HS-27A (cell line): ENCODE measurements around the gene MT4.
"Not testable (repeated sequence)": the region's sequence is repeated elsewhere in the genome, so short reads cannot be mapped to it uniquely, and the experiment has no call there.

ENCODE experiments used
- DNase-seq: peaks from one replicate; pipeline ENCODE4 v3.0.0-alpha.2; 2012; ENCODE audit warnings: low read depth, missing footprints

The MT4 gene

DNA sequence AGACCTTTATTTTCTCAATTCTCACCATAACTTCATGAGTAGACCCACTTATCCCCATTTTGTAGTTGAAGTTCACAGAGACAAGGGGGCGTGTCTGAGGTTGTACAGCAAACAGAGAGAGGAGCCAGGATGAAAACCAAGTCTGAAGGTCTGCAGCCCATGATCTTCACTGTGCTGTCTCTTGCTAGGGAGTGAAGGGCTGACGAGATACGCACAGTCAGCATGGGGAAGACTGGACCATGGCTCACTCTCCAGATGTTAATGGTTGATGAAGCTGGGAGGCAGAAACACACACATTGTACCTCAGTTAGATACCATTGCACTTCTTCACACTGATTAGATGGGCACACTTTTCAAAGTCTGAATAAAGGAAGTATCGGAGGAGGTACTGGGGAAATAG, 5.8 kb upstream of the MT4 start:
- no peak for DNase-seq

DNA sequence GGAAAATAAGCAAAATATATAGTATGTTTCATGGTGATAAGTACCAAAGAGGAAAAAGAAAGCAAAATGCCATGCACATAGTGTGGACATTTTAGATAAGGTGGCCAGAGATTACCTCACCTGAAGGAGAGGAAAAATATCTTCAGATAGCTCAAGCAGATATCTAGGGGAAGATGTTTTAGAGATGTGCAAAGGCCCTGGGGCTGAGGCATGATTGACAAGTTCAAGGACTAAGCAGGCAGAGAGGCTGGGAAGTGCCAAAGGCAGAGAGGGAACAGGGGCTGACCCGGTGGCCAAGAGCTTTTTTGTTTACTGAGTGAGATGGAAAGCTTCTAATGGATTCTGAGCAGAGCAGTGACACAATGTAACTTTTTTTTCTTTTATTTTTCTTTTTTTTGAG, 4.4 kb upstream of the MT4 start:
- no peak for DNase-seq

DNA sequence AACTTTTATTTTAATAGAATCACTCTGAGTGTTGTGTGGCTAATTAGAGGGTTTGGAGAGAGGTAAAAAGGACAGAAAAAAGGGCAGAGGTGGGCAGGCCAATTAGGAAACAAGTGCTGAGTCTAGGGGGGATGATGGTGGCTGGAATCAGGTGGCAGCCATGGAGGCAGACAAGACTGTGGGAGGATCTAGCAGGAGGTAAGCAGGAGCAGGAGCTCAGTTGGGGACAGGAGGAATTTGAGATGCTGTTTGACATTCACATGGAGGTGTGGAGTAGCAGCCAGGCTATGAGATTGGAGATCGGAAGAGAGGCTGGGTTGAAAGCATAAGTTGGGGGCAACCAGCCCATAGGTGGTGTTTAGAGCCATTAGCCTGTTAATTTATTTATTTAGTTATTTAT, 3.7 kb upstream of the MT4 start:
- DNase-seq = no peak

DNA sequence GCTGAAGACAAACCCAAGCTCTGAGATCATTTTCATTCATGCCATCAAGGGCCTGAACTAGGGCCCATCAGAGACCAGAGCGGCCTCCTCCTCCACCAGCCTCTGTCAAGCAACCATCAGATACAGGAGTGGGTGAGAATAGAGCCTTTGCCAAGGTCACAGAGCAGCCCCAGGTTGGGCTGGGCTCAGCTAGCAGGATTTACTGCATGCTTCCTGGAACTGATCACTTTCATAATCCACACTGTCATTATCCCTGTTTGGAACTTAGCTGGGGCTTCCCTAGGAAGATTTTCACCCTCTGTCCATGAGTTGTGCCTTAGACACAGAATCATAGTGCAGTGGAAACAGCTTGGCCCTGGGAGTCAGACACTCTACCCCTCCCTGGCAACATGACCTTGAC, 5.1 kb downstream of the MT4 start:
- DNase-seq = no peak

DNA sequence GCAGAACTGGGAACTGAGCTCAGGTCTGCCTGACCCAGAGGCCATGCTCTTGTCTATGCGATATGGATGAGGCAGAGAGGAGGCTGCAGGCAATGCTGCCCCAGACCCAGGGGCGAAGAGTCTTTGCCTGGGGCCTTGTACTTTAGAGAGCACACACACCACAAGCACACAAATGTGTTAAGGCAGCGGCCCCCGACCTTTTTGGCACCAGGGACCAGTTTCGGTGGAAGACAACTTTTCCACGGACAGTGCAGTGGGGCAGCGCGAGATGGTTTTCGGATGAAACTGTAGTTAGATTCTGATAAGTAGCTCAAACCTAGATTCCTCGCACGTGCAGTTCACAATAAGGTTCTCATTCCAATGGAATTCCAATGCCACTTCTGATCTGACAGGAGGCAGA, 6.7 kb downstream of the MT4 start:
- DNase-seq = no peak

DNA sequence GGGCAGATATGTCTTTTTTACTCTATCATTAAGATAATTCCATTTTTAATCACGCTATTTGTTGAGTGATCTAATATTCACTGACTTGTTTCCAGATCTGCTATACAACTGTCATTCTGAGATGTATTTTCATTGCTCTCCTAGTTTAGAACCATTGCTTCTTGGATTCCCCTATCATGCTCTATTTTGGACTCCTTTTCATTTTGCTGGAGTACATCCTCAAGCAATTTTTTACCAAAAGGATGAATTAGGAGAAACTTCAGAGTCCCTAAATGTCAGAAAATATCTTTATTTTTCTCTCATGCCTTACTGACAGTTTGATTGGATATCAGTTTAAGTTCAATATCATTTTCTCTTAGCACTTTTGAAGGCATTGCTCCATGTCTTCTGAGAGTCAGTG, 9.8 kb downstream of the MT4 start:
- no peak for DNase-seq

DNA sequence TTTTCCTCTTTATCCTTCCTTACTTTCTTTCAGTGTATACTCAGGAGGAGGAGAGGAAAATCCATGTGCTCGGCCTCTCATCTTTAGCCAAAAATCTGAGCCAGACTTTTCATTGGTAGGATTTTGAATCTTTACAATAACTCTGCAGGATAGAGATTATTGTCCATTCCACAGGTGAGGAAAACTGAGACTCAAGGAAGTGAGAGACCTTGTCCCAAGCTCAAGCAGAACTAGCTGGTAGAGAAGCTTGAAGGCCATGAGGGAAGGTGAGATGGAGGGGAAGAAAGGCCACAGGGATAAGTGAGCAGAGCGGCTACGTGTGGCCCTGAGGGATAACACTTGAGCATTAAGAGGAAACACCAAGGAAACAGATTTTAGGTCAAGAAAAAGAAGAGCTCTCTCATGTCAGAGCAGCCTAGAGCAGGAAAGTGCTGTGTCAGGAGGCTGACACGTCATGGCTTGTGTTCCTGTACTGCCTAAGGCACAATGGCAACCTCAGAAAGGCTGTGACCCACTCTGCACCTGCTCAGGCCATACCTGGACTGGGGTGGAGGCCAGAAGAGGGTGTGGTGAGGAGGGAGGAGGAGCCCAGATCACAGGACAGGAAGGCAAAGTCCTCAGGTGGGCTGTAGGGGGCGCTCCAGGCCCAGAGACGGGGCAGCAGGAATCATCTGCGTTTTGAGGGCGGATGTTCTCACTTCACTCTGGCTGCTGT, 11.9 kb downstream of the MT4 start:
- DNase-seq = no peak

DNA sequence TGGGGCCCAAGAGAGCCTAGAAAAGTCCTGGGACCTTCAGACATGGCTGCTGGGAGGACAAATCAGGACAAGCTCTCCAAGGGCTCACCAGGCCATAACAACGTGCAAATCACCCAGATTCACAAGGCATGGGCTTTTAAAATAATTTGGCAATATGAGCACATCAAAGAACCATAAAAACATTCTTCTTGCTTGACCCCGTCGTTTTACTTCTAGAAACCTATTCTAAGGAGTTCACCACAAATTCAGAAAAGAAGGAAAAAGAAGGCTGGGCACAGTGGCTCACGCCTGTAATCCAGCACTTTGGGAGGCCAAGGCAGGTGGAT, 12.4 kb downstream of the MT4 start:
- no peak for DNase-seq

DNA sequence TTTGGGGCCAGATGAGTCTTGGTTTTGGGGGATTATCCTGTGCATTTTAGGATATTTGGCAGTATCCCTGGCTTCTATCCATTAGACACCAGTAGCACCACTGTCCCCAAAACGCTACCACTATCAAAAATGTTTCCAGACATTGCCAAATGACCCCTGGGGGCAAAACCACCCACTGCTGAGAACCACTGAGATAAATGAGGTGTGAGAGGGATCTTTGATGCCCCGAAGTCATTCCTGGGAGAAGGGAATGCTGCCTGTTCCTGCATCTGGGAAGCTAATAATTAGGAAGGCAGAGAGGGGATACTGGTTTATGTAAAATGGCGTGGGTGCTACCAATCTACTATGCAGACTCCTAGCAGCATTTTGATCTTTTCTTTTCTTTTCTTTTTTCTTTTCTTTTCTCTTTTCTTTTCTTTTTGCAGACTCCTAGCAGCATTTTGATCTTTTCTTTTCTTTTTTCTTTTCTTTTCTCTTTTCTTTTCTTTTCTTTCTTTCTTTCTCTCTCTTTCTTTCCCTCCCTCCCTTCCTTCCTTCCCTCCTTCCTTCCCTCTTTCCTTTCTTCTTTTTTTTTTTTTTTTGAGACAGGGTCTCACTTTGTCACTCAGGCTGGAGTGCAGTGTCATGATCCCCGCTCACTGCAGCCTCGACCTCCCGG, 15.6 kb downstream of the MT4 start:
- no peak for DNase-seq

DNA sequence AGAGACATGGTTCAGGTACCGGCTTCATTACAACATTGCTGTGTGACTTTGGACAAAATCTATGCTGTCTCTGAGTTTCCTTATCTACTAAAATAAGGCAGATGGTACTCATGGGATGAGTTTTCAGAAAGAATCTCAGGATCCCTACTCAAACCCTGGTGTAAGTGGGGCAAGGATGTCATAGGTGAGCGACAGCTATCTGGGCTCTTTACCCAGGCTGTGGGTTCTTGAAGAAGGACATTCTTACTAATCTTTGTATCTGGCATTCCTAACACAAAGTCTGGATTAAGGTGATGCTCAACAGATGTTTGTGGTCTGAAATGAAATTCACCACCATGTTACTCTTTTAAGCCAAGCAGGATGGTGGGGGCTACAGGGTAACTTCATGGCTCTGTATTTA, 18.0 kb downstream of the MT4 start:
- not testable (repeated sequence) for DNase-seq

DNA sequence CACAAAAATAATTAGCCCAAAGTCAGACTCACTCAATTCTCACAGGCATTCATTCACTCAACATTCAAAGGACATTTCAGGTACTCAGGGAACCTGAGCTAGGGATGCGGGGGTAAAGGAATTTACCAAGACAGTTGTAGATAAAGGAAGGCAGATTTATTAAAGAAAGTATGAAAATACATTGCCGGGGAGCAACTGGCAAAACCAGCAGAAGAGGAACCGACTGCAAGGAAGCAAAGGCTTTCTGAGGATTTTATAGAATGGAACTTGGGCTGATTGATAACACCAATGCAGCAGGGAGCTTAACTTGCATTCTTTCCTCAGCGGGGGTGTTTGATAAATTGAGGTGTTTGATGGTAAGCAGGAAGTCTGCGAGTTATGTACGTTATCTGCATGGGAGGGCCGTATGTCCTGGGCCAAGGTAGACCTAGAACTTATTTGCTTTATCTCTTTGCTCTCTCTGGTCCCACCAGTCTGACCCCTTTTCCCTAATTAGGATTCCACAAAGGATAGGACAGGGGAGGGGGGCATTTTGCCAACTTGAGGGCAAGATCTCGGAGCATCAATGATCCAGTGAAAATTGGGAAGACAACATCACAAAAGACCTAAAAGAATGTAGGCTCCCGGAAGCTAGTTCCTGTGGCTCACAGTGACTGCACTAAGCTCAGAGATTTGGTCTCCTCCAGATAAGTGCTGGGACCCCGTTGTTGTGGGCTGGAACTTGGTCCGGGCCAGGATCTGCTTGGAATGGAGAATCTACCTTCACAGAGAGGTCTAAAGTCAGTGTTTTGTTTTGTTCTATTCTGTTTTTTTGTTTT, 18.7 kb downstream of the MT4 start:
- DNase-seq = no peak

DNA sequence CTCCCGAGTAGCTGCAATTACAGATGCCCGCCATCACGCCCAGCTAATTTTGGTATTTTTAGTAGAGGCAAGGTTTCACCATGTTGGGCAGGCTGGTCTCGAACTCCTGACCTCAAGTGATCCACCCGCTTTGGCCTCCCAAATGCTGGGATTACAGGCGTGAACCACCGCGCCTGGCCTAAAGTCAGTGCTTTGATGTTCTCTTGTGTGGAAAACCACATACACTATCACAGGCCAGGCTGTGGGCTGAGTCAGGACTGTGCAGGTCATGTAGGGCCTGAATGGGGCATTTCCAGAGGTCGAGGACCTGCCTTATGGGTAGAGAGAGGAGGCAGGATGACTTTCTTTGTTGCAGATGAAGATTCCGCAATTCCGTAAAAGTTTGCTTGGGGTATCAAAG, 19.4 kb downstream of the MT4 start:
- DNase-seq = no peak

DNA sequence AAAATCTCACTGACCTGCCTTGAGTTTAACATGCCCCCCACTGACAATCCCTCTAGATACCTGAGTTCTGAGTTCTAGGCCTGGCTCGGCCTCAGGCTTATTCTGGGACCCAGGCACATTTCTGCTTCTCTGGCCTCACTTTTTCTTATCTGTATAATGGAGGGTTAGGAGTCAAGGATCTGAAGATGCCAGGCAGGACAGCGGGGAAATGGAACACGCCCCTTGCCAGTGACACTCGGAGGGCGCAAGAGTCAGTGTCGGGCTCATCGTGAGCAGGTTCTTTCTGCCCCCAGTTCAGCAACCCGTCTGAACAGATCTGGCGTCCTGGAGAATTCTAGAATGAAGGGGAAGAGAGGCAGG, 23.9 kb downstream of the MT4 start:
- no peak for DNase-seq

DNA sequence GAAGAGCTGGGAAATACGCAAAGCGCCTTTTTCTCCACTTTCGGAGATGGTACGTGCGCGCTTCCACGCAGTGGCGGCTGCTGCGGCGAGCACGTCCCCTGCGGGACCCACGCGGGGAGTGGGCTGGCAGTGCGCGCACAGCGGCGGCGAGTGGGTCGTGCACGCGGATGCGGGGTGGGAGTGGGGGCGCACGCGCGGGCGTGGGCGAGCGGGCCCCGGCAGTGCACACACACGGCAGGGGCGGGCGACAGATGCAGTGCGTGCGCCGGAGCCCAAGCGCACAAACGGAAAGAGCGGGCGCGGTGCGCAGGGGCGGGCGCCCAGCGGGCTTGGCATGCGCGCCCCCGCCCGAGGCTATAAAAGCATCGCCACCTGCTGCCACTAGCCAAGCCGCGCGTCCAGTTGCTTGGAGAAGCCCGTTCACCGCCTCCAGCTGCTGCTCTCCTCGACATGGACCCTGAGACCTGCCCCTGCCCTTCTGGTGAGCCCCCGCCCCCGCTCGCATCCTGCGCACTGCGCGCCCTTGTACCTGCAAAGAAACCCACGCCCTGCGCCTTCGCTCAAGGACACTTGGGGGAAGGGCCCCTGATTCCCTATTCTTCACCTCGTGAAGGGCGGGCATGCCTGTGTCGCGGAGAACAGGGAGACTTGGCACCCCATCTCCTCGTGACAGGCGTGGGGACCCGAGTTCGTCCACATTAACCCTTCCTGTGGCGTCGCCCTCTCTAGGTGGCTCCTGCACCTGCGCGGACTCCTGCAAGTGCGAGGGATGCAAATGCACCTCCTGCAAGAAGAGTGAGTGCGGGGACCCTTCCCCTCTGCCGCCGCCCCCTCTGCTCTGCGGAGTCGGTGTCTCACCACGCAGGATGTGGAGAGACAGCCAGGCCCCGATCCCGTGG, 24.5 kb downstream of the MT4 start, which contains the start of gene MT3:
TSS of gene MT3 (plus strand) at position 388 of the 899 bp plus-strand sequence. CDS start at position 451, 63 bp downstream.
- no peak for DNase-seq

DNA sequence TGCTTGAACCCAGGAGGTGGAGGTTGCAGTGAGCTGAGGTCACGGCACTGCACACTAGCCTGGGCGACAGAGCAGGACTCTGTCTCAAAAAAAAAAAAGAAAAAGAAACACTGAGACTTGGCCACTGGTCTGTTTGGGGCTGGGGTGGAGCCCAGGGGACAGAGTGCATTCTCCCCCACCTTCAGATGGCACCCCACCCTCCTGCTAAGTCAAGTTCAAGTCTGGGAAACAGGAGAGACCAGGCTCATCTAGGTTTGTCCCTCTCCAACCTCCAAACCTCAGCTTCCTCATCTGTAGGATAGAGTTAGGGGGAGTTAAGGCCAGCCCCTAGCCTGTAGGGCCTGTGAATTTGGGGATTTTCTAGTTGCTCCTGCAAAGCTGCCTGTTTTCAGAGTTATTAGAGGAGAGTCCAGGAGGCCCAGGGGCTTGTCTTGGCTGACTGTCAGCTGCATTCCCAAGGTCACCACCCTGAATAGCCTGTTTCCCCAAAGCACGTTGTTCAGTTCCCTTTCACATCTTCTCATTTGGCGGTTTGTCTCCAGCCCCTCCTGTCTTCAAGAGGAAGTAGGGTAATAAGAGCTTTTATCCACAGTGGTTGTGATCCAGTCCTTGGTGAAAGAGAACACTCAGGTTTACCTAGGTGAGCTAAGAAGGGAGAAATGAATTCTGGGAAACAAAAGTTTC, 26.6 kb downstream of the MT4 start:
- no peak for DNase-seq

DNA sequence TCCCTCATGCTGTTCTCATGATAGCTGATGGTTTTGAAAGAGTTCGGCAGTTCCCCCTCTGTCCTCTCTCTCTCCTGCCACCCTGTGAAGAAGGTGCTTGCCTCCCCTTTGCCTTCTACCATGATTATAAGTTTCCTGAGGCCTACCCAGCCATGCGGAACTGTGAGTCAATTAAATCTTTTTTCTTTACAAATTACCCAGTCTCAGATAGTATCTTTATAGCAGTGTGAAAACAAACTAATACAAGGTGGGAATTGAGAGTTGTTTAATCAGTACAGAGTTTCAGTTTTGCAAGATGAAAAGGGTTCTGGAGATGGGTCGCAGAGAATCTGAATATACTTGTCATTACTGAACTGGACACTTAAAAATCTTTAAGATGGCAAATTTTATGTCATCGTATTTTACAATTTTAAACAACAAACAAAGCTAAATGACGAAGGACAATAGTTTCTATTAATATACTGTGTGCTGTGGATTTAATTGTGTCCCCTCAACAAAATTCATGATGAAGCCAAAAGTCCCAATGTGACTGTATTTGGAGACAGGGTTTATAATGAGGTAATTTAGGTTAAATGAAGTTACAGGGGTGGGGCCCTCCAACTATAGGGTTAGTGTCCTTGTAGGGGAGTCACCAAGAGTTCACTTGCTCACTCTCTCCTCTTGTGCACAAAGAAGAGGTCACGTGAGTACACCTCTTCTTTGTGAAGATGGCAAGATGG, 28.9 kb downstream of the MT4 start:
- DNase-seq = no peak

DNA sequence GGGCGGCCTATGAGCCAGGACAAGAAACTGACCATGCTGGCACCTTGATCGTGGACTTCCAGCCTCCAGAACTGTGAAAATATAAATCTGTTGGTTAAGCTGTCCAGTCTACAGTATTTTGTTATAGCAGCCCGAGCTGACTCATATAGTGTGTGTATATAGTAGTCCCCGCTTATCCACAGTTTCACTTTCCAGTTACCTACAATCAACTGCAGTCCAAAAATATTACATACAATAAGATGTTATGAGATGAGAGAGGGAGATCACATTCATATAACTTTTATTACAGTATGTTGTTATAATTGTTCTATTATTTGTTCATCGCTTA, 29.4 kb downstream of the MT4 start:
- no peak for DNase-seq

DNA sequence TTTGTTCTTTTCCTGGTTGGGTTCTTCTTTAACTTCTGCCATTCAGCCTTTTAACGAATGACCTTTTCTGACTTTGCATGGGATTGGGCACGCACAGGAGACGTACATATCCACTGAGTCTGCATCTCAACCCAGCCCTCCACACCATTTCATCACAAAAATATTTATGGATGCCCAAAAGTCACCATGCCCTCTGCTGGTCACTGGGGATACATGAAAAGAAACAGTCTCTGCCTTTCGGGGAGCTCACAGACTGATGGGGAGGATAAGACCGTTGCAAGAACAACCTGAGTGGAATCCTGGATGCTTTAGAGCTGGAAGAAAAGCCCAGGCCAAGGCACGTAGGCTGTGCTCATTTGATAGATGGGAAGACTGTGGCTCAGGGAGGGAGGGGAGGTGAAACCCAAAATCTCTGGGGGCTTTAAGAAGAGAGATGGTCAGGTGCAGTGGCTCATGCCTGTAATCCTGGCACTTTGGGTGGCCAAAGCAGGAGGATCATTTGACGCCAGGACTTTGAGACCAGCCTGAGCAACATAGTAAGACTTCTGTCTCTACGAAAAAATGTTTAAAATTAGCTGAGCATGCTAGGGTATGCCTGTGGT, 35.6 kb downstream of the MT4 start:
- DNase-seq = no peak

DNA sequence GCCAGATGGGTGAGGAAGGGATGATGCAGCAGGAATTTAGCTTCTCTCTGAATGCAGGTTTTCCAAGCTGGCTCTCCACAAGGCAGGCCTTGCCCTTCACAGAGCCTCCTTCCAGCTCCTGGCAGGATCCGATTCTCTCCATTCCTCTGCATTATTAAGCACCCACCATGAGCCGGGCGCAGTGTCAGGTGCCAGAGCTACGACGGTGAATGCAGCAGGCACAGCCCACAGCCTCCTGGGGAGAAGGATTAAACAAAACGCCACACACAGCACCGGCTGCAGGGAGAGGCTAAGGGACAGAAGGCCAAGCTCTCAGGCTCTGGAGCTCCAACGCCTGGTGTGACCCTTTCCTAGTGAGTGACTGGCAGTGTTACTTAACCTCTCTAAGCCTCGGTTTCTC, 36.5 kb downstream of the MT4 start:
- no peak for DNase-seq

DNA sequence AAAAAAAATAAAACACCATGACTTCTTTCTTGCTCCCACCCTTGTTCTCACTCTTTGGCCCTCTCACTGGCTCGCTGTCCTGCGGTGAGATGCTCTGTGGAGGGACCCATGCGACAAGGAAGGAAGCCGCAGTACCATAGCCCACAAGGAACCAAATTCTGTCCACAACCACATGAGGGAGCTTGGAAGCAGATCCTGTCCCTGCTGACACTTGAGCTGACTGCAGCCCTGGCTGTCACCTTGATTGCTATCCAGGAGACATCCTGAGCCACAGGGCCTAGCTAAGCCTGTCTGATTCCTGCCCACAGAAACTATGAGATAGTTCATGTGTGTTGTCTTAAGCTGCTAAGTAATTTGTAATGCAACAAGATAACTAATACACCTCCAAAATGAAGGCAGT, 38.7 kb downstream of the MT4 start:
- no peak for DNase-seq

DNA sequence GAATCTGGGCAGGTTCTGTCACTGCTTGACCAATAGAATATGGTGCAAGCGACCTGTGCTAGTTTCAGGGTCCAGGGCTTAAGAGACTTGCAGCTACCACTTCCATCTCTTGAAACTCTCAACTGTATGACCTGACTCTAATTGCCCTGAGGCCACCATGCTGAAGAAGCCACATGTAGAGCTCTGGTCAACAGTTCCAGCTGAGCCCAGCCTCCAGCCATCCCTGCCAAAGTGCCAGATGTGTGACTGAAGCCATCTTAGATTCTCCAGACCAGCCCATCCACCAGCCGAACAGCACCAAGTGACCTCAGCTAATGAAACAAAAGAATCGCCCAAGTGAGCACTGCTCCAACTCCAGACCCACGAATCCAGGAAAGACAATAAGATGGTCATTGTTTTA, 40.1 kb downstream of the MT4 start:
- no peak for DNase-seq
